GM12872 (cell line): ENCODE results near the gene CFAP299.

Experiments
- CTCF ChIP-seq: IDR thresholded peaks from 3 replicates; pipeline ENCODE4 v1.5.1; 2011; ENCODE audit warnings: low read depth, mild to moderate bottlenecking, low read length, moderate library complexity; ENCODE audit not compliant: insufficient read depth

Gene CFAP299

DNA sequence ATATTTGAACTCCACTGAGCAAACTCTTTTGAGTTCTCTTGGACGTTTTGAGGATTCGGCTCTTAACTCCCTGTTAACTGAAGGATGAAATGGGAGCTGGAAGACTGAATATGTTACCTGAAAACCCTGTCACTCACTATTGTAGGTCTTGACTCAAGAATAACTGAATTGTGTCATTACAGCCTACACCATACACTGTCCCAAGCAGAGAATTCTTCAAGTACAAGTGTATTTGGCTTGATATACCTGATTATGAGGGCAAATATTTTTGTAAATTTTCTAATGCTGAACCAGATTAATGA lies 276.1 kb downstream of the CFAP299 start:
- no peak for TF ChIP-seq CTCF

- TF ChIP-seq CTCF, result no peak
Observed at GRCh38 chr4:80613470-80613869, 277.9 kb downstream of the CFAP299 start.

DNA sequence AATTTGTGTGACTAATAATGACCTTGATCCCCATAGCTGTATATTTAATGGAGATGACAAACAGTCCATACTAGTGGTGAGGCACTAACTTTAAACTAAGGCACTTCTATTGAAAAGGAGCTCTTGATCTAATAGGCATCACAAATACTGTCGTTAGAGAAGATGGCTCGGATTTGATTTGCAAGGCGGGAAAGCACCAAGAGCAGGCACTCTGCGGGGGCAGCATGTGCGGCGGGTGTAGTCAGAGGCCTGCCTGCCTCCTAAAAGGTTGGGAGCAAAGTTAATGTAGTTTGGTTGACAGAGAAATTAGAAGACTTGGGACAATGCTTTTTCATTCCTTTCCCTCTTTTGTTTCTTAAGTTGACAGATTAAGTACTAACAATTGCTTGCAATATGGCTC lies 278.8 kb downstream of the CFAP299 start:
- TF ChIP-seq CTCF, result no peak

DNA sequence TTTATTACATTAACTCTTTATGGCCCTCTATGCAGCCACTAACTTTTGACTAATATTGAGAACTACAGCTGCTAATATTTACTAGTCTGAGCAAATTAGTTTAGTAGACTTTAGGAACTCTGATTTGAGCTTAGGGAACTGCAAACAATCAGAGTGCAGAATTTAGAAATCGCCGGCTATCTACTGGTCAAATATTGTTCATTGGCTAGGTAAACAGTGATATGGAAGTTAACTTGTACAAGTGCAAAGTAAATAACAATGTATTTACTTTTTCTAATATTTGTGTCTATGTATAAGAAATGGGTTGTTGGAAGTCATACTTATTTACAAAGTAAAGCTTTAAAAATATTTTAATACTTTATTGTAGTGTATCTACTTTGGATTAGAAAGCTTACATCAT lies 279.6 kb downstream of the CFAP299 start:
- TF ChIP-seq CTCF, result no peak

- TF ChIP-seq CTCF, result peak; percentile 38; the same call in 2 of the 3 replicates
Observed at GRCh38 chr4:80619070-80619674, 283.6 kb downstream of the CFAP299 start.

- TF ChIP-seq CTCF, result no peak
Observed at GRCh38 chr4:80631861-80632260, 296.3 kb downstream of the CFAP299 start.

DNA sequence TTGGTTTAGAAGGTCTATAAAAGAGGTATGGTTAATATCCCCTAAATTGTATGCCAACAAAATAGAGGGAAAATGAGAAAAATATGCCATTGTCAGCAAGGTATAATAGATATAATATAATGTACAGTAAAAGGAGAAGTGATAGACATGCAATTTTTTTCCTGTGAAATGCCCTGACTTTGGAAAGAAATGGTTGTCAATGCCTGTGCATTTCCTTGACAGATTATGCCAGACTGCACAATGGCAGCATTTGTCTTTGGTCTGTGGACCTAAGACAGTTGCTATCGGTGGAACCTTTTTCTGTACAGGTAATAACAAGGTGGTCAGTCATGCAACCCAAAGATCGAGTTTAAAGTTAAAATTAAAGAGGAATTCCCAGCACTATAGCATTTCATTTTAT lies 301.7 kb downstream of the CFAP299 start:
- no peak for TF ChIP-seq CTCF

DNA sequence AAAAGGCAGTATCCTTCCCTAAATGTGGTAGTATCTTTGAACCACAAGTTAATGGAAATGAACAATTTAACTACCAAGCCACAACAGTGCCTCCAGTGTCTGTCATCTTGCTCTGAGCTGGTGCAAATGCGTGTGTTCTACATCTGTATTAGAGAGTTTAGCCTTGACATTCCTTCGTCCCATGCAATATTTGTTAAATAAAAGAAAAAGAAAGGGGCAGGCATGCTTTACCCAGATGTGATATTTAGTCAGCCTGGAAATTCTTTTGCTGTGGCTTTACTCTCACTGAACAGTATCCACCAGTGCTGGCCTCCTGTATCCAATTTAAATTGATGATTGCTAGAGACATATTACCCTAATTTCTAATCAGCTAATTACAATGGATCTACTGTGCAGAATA lies 310.5 kb downstream of the CFAP299 start:
- no peak for TF ChIP-seq CTCF
